Activated CD8-positive, alpha-beta memory T cell treated with anti-CD3 and anti-CD28 coated beads for 36 hours (primary cell): ENCODE results near the gene PHLDA3. TPM values are rescaled to one million over a fixed set of nuclear protein-coding genes. Genes with fewer than 3 reads are reported as not detected.

Experiments
- CTCF ChIA-PET: fragments of 350-600 bp; sonication (Branson Sonifier 250); formaldehyde crosslinking; loops from one replicate; lab custom pipeline; 2021; ENCODE audit warnings: antibody characterized with exemption; lab: Charles Lee
- POLR2A ChIA-PET: fragments of 350-600 bp; sonication (Branson Sonifier 250); formaldehyde crosslinking; loops from one replicate; lab custom pipeline; 2021; ENCODE audit warnings: antibody characterized with exemption; lab: Charles Lee
- total RNA-seq, 2 experiments: library from RNA; stranded (reverse); gene quantifications; one replicate each; pipeline ENCODE4 v1.2.3, GENCODE V29; 2021

PHLDA3 gene
- total RNA-seq, 2 experiments from 2014 or later = 8.7 to 9.7 TPM

GRCh38 chr1:201456499-201457309, 12.3 kb downstream of the PHLDA3 start:
- CTCF ChIA-PET = interaction anchor here (1.3 to 2.1 kb wide), 3 partner anchors 9 to 56 kb away, joined by 4 to 7 read pairs (median 5); no protein-coding TSS in a partner anchor

DNA sequence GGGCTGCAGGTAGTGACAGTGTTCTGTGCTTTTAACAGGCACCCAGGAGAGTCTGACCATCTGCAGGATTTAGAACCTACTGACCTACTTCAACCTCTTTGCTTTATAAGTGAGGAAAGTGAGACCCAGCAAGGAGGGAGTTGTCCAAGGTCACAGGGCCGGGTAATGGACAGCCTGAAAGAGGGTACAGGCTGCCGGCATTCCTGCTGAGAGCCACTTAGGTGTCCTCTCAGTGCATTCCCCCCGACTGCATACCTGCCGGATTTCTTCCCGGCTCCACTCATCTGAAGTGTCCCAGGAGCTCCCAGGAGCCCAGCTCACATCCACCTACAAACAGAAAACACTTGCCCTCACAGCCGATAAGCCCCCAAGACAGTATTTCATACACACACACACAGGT, 13.9 kb downstream of the PHLDA3 start:
- ChIA-PET POLR2A (no interaction called here), CTCF (interaction anchor here (1.0 kb wide), 1 partner anchor 52 kb away, joined by 3 read pairs; the partner anchor contains the start of gene CSRP1)

More at GRCh38 chr1:201456499-201457309, 12.3 kb downstream of the PHLDA3 start:
- POLR2A ChIA-PET = no interaction called here

DNA sequence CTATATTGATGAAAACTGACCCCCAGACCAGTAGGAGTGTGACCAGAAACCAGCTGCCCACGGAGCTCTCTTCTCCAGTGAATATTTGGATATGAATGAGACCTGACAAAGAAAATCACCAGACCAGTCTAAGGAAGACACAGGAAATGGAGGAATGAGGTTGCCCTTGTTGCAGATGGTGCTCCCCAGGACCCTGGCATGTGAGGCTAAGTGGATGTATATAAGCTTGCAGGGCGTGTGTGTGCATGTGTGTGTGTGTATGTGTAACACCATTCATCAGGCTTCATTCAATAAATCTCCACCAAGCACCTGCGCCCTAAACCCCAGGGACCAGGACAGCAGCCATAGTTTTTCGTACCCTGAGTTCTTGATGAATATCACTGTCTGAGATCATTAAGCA, 14.4 kb downstream of the PHLDA3 start:
- POLR2A ChIA-PET = no interaction called here
- CTCF ChIA-PET = interaction anchor here (1.0 kb wide), 1 partner anchor 53 kb away, joined by 3 read pairs; the partner anchor contains the start of gene CSRP1

- ChIA-PET POLR2A (no interaction called here), CTCF (interaction anchor here (1.4 to 1.6 kb wide), 2 partner anchors 28 to 61 kb away, joined by 3 to 5 read pairs; no protein-coding TSS in a partner anchor)
Observed at GRCh38 chr1:201452866-201453265, 16.1 kb downstream of the PHLDA3 start.

- ChIA-PET POLR2A (no interaction called here), CTCF (interaction anchor here (5.2 kb wide), 1 partner anchor 31 kb away, joined by 39 read pairs; no protein-coding TSS in a partner anchor)
Observed at GRCh38 chr1:201450721-201451291, 18.2 kb downstream of the PHLDA3 start.

- POLR2A ChIA-PET = interaction anchor here (0.6 kb wide), 1 partner anchor 380 kb away, joined by 3 read pairs; no protein-coding TSS in a partner anchor
- CTCF ChIA-PET = interaction anchor here (2.2 to 5.2 kb wide), 4 partner anchors 13 to 64 kb away, joined by 10 to 39 read pairs (median 18); partner anchors contain the start of gene PHLDA3
Observed at GRCh38 chr1:201448990-201449389, 20.0 kb downstream of the PHLDA3 start.

GRCh38 chr1:201447903-201448871, 20.8 kb downstream of the PHLDA3 start:
- POLR2A ChIA-PET = no interaction called here
- CTCF ChIA-PET = interaction anchor here (0.6 to 5.2 kb wide), 13 partner anchors 8 to 252 kb away, joined by 3 to 39 read pairs (median 5); partner anchors contain the start of gene PHLDA3

GRCh38 chr1:201445310-201445709, 23.7 kb downstream of the PHLDA3 start:
- CTCF ChIA-PET = no interaction called here
- POLR2A ChIA-PET = no interaction called here

DNA sequence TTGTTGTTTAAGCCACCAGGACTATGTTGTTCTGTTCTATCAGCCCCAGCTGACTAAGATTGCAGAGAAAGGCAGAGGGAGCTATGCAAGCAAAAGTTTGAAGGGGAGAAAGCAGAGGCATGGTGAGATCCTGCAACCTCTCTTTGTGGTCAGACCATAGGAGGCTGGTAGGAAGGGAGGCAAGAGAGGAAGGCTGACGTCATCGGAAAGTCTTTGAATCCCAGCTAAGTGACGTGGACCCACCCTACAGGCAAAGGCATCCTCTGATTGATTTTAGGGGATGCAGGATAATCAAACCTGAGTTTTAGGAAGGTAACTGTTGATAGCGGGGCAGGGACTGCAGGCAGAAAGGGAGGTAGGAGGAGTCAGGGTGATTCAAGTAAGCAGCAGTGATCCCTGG, 24.2 kb downstream of the PHLDA3 start:
- POLR2A ChIA-PET = no interaction called here
- CTCF ChIA-PET = no interaction called here

GRCh38 chr1:201443747-201444146, 25.2 kb downstream of the PHLDA3 start:
- CTCF ChIA-PET = no interaction called here
- POLR2A ChIA-PET = no interaction called here

- CTCF ChIA-PET = interaction anchor here (1.1 to 2.0 kb wide), 3 partner anchors 12 to 76 kb away, joined by 3 to 14 read pairs (median 10); no protein-coding TSS in a partner anchor
- POLR2A ChIA-PET = no interaction called here
Observed at GRCh38 chr1:201436969-201437368, 32.0 kb downstream of the PHLDA3 start.

- POLR2A ChIA-PET = no interaction called here
- CTCF ChIA-PET = interaction anchor here (0.6 to 2.0 kb wide), 5 partner anchors 12 to 77 kb away, joined by 3 to 14 read pairs (median 4); no protein-coding TSS in a partner anchor
Observed at GRCh38 chr1:201436393-201436792, 32.6 kb downstream of the PHLDA3 start.

GRCh38 chr1:201434266-201434665, 34.7 kb downstream of the PHLDA3 start:
- CTCF ChIA-PET = interaction anchor here (1.8 to 1.9 kb wide), 2 partner anchors 48 to 78 kb away, joined by 4 to 8 read pairs; no protein-coding TSS in a partner anchor
- POLR2A ChIA-PET = no interaction called here

DNA sequence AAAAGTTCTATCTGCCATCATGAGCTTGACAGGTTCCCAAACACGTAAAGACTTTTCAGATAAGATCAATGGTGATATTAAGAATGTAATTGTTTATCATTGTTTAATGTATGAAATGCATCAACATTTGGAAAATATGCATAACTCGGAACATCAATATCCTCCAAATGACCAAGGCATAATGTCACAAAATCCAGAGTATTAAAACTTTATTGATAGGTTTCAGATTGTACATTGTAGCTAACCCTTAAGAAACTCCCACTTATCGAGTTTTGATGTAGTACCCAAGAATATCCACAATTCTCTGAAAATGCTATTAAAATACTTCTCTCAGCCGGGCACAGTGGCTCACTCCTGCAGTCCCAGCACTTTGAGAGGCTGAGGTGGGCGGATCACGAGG, 35.4 kb downstream of the PHLDA3 start:
- ChIA-PET POLR2A (no interaction called here), CTCF (interaction anchor here (1.8 to 1.9 kb wide), 2 partner anchors 49 to 79 kb away, joined by 4 to 8 read pairs; no protein-coding TSS in a partner anchor)

- POLR2A ChIA-PET = no interaction called here
- CTCF ChIA-PET = no interaction called here
Observed at GRCh38 chr1:201430776-201431175, 38.2 kb downstream of the PHLDA3 start.

- POLR2A ChIA-PET = no interaction called here
- CTCF ChIA-PET = no interaction called here
Observed at GRCh38 chr1:201429736-201430501, 39.1 kb downstream of the PHLDA3 start.

DNA sequence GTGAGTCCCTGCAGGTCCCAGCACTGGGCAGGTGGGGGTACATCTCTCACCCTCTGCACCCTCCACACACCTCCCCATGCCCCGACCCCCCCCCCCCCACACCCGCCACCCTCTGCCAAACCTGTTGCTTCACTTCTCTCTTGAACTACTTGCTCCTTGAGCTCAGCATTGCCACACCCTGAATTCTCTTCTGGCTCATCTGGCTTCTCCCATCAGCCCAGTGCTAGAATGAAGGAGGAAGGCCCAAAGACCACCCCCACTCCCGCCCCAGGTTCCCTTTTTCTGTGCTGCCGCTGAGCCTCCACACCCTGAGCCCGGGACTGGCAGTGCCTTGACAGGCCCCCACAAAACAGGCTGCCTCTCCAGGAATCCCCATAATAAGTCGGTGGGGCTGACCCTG, 41.0 kb downstream of the PHLDA3 start:
- ChIA-PET CTCF (no interaction called here), POLR2A (interaction anchor here (0.6 kb wide), 1 partner anchor 10 kb away, joined by 5 read pairs; no protein-coding TSS in a partner anchor)
